HEK293T (cell line): ENCODE data around the gene SLC44A3.

Experiments
- ARNT ChIP-seq: fragments of 450-650 bp; IDR thresholded peaks from 2 replicates; pipeline ENCODE4 v1.6.1; 2017; ENCODE audit warnings: mild to moderate bottlenecking
- BHLHE40 ChIP-seq: fragments of 450-650 bp; IDR thresholded peaks from 2 replicates; pipeline ENCODE4 v1.6.1; 2016; ENCODE audit warnings: mild to moderate bottlenecking, moderate library complexity, borderline replicate concordance
- CTBP1 ChIP-seq: fragments of 450-650 bp; IDR thresholded peaks from 2 replicates; pipeline ENCODE4 v1.6.1; 2016; ENCODE audit warnings: borderline replicate concordance
- ELF4 ChIP-seq: fragments of 450-650 bp; IDR thresholded peaks from 2 replicates; pipeline ENCODE4 v1.6.1; 2017; ENCODE audit warnings: antibody characterized with exemption
- FOXA1 ChIP-seq: fragments of 450-650 bp; IDR thresholded peaks from 2 replicates; pipeline ENCODE4 v1.6.1; 2016; ENCODE audit warnings: mild to moderate bottlenecking
- FOXK2 ChIP-seq: fragments of 450-650 bp; IDR thresholded peaks from 2 replicates; pipeline ENCODE4 v1.6.1; 2016; ENCODE audit warnings: mild to moderate bottlenecking
- FOXM1 ChIP-seq: fragments of 450-650 bp; IDR thresholded peaks from 2 replicates; pipeline ENCODE4 v1.6.1; 2017; ENCODE audit warnings: mild to moderate bottlenecking, borderline replicate concordance
- HDGF ChIP-seq: fragments of 450-650 bp; IDR thresholded peaks from 2 replicates; pipeline ENCODE4 v1.6.1; 2017; ENCODE audit warnings: antibody characterized with exemption, borderline replicate concordance
- LEF1 ChIP-seq: fragments of 450-650 bp; IDR thresholded peaks from 2 replicates; pipeline ENCODE4 v1.6.1; 2017; ENCODE audit warnings: mild to moderate bottlenecking, borderline replicate concordance
- NFRKB ChIP-seq: fragments of 450-650 bp; IDR thresholded peaks from 2 replicates; pipeline ENCODE4 v1.6.1; 2016; ENCODE audit warnings: mild to moderate bottlenecking, moderate library complexity
- SP1 ChIP-seq: fragments of 450-650 bp; IDR thresholded peaks from 2 replicates; pipeline ENCODE4 v1.6.1; 2017
- SUZ12 ChIP-seq: fragments of 450-650 bp; IDR thresholded peaks from 2 replicates; pipeline ENCODE4 v1.6.1; 2016; ENCODE audit warnings: mild to moderate bottlenecking
- TARDBP ChIP-seq: fragments of 450-650 bp; IDR thresholded peaks from 2 replicates; pipeline ENCODE4 v1.6.1; 2016
- ZNF384 ChIP-seq: fragments of 450-650 bp; IDR thresholded peaks from 2 replicates; pipeline ENCODE4 v1.6.1; 2016

GRCh38 chr1:94840808-94841207 is 20.7 kb downstream of the SLC44A3 start:
- TF ChIP-seq FOXA1, result no peak
- no peak for TF ChIP-seq HDGF
- TF ChIP-seq SP1, result no peak
- no peak for TF ChIP-seq ARNT
- TF ChIP-seq TARDBP, result no peak
- TF ChIP-seq CTBP1, result no peak
- no peak for TF ChIP-seq FOXM1
- TF ChIP-seq LEF1, result no peak
- no peak for TF ChIP-seq BHLHE40
- no peak for TF ChIP-seq ELF4
- TF ChIP-seq NFRKB, result no peak
- no peak for TF ChIP-seq SUZ12
- TF ChIP-seq FOXK2, result no peak
- TF ChIP-seq ZNF384, result no peak
